ENCODE measurements around the gene TSPAN5.

DNA sequence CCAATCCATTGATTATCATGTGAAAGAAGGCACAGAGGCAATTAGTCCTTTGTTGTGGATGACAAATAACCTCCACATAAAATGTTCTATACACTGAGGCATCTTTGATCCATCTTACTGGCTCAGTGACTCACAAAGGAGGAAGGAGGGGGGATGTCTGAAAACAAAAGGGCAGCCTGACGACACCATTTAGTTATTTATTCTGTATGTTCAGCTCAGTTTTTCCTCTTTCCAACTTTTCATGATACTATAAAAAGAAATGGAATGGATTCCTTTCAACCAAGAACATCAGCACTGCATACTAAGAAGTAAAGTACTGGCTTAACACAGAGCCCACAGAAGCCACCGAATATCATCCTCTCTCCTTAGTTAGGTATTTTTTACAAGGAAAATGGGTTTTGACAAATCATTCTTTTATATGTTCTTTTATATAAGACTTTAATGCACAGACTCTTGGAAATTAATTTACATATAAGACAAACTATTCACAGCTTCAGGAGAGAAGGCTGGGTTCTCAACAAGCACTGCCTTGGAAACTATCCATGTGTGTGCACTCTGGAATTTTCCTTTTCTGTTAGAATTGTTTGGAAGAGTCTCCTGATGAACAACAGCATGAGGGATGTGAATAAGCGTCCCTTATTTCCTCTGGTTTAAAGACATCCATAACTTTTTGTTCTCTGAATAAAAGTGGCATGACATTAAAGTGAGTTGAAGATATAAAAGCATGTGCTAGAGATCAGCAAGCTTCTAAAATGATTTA lies 135.6 kb downstream of the TSPAN5 start:
- TF ChIP-seq, protein P1, sequence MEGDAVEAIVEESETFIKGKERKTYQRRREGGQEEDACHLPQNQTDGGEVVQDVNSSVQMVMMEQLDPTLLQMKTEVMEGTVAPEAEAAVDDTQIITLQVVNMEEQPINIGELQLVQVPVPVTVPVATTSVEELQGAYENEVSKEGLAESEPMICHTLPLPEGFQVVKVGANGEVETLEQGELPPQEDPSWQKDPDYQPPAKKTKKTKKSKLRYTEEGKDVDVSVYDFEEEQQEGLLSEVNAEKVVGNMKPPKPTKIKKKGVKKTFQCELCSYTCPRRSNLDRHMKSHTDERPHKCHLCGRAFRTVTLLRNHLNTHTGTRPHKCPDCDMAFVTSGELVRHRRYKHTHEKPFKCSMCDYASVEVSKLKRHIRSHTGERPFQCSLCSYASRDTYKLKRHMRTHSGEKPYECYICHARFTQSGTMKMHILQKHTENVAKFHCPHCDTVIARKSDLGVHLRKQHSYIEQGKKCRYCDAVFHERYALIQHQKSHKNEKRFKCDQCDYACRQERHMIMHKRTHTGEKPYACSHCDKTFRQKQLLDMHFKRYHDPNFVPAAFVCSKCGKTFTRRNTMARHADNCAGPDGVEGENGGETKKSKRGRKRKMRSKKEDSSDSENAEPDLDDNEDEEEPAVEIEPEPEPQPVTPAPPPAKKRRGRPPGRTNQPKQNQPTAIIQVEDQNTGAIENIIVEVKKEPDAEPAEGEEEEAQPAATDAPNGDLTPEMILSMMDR (IDR thresholded peaks at IDR 0.05), result no peak
- no peak for TF ChIP-seq POLR2A (IDR thresholded peaks at IDR 0.05)

All from heart left ventricle (tissue), 13 donors.